Gastroesophageal sphincter (tissue), 4 donors: Measurements from ENCODE around the gene RYR2. TPM values are rescaled to one million over a fixed set of nuclear protein-coding genes. Genes with fewer than 3 reads are reported as not detected.

ENCODE experiments used
- ATAC-seq: fragments of 150-250 bp; one replicate; pipeline ENCODE4 v1.9.1; 2016; ENCODE audit warnings: mild to moderate bottlenecking, moderate library complexity
- H3K27ac ChIP-seq, 4 donors: fragments of 200-600 bp; sonication (generic) in 3 of 4; 1 replicate in 3 of 4; 2 replicates in 1 of 4; pipeline ENCODE4 v1.5.1; 2016 to 2019
- H3K27me3 ChIP-seq: fragments of 200-600 bp; sonication (generic); one replicate; pipeline ENCODE4 v1.5.1; 2019
- H3K36me3 ChIP-seq, 2 donors: fragments of 200-600 bp; sonication (generic); one replicate each; pipeline ENCODE4 v1.5.1; 2019; ENCODE audit warnings: control low read depth in 1 of 2
- H3K4me1 ChIP-seq, 3 donors: fragments of 200-600 bp; sonication (generic); 1 replicate in 2 of 3; 2 replicates in 1 of 3; pipeline ENCODE4 v1.5.1; 2016 to 2019; ENCODE audit warnings: control low read depth in 2 of 3
- H3K4me3 ChIP-seq, 2 donors: fragments of 200-600 bp; sonication (generic); one replicate each; pipeline ENCODE4 v1.5.1; 2019; ENCODE audit warnings: mild to moderate bottlenecking in 1 of 2, moderate library complexity in 1 of 2
- H3K9me3 ChIP-seq, 3 donors: fragments of 200-600 bp; sonication (generic); one replicate each; pipeline ENCODE4 v1.5.1; 2017 to 2019; ENCODE audit warnings: control low read depth in 2 of 3
- EP300 ChIP-seq: sonication (generic); formaldehyde crosslinking; IDR thresholded peaks from one replicate; pipeline ENCODE4 v1.6.1; 2017; ENCODE audit warnings: antibody characterized with exemption, mild to moderate bottlenecking
- POLR2A ChIP-seq, 2 donors: fragments of 450-650 bp; IDR thresholded peaks; one replicate each; pipeline ENCODE4 v1.6.1; 2017; ENCODE audit warnings: antibody characterized with exemption in 2 of 2, mild to moderate bottlenecking in 2 of 2, moderate library complexity in 1 of 2
- POLR2AphosphoS5 ChIP-seq: sonication (generic); formaldehyde crosslinking; IDR thresholded peaks from one replicate; pipeline ENCODE4 v1.6.1; 2017; ENCODE audit warnings: antibody characterized with exemption
- WGBS, 2 donors: methylation state at CpG; one replicate each; pipeline ENCODE4 v1.1.5; 2018; ENCODE audit warnings: low coverage in 1 of 2; 5-methylcytosine and 5-hydroxymethylcytosine counted together
- total RNA-seq, 4 donors: library from RNA; depleted of rRNA; stranded (reverse); fragments of >200 nt; gene quantifications; one replicate each; pipeline ENCODE4 v1.1.0, GENCODE V29; 2016
- TF ChIP-seq, protein P1 (sequence below), 4 experiments: fragments of 200-600 bp in 2 of 4; fragments of 450-650 bp in 2 of 4; sonication (generic) in 1 of 4; IDR thresholded peaks; one replicate each; pipeline ENCODE4 v1.5.1; 2017 to 2019; ENCODE audit warnings: antibody characterized with exemption in 4 of 4, mild to moderate bottlenecking in 2 of 4, moderate library complexity in 2 of 4

RYR2 gene
- total RNA-seq, 4 donors from 2014 or later, result 27.4 to 78.8 (median 42.7) TPM

DNA sequence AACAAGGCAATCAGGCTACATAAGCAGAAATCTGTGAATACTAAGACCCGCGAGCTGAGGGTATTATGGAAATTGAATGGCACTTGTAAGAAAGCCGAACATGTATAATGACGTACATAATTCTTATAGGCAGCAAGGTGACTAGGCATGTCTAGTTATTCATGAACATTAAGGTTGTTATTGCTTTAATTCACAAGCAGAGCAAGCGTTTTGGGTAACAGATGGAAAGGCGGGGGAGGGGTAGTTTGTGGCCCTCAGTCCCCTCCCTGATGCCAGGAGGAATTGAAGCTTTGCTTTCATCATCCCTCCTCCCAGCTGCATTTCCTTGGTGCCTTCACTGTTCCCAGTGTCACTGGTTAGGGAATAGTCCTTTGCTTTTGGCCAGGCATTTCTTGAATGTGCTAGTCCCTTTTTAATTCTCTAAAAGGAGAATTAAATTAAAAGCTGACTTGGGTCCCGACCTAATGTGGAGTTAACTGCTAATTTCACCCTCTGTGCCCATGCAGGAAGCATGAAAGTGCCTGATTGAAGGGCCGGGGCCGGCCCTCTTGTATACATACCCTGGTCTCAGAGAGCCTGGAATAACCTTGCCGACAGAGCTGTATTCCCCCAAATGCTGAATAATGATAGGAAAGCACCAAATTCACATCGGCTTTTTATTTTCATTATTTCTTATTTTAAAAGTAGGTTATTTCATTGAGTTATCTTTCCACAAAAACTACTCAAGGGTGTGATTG, 42.5 kb downstream of the RYR2 start:
- Histone ChIP-seq H3K9me3 (no peaks in the 10 kb centered on the region), H3K36me3 (no peaks in the 10 kb centered on the region), H3K27me3 (no peaks in the 10 kb centered on the region), H3K4me3 (no peak overlapping the region), H3K4me1 (peaks cover 0 to 30% (median 0%) of the 10 kb centered on the region in 3 donors), H3K27ac (no peak overlapping the region)
- no peak for ATAC-seq
- TF ChIP-seq POLR2AphosphoS5, result no peak
- no peak for TF ChIP-seq POLR2A (IDR thresholded peaks at IDR 0.05)
- TF ChIP-seq, protein P1, sequence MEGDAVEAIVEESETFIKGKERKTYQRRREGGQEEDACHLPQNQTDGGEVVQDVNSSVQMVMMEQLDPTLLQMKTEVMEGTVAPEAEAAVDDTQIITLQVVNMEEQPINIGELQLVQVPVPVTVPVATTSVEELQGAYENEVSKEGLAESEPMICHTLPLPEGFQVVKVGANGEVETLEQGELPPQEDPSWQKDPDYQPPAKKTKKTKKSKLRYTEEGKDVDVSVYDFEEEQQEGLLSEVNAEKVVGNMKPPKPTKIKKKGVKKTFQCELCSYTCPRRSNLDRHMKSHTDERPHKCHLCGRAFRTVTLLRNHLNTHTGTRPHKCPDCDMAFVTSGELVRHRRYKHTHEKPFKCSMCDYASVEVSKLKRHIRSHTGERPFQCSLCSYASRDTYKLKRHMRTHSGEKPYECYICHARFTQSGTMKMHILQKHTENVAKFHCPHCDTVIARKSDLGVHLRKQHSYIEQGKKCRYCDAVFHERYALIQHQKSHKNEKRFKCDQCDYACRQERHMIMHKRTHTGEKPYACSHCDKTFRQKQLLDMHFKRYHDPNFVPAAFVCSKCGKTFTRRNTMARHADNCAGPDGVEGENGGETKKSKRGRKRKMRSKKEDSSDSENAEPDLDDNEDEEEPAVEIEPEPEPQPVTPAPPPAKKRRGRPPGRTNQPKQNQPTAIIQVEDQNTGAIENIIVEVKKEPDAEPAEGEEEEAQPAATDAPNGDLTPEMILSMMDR (IDR thresholded peaks at IDR 0.05), result no peak
- TF ChIP-seq EP300, result no peak
- 73 to 85% methylated on average over 8 to 10 of the region's 11 CpGs for WGBS, 2 donors

DNA sequence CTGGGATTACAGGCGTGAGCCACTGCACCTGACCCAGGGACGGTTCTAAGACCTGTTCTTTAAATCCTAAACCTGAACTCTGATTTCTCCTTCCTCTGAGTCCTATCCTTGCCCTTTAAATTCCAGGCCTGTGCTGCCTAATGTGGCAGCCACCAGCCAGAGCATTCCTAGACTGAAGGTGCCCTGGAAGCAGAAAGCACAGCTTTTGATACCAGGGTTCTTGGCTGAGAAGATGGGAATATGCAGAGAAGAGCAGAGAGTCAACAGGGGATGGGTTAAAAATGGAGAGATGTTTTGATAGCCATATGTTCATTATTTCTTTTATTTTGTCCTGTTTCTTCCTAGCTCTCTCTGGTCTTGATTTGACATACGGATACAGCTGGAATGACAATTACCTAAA, 49.7 kb downstream of the RYR2 start:
- peaks cover 0 to 52% (median 7%) of the 10 kb centered on the region in 3 donors for H3K4me1 ChIP-seq
- no peak overlapping the region for H3K4me3 ChIP-seq
- WGBS, 2 donors, result 90 to 94% methylated on average over 1 to 3 of the region's 3 CpGs
- no peak for TF ChIP-seq POLR2AphosphoS5
- TF ChIP-seq, protein P1 (IDR thresholded peaks at IDR 0.05), result no peak
- no peak for TF ChIP-seq EP300
- no peak for TF ChIP-seq POLR2A (IDR thresholded peaks at IDR 0.05)
- H3K9me3 ChIP-seq, result no peaks in the 10 kb centered on the region
- no peaks in the 10 kb centered on the region for H3K27me3 ChIP-seq
- H3K27ac ChIP-seq, result no peak overlapping the region
- H3K36me3 ChIP-seq, result no peaks in the 10 kb centered on the region
- no peak for ATAC-seq

DNA sequence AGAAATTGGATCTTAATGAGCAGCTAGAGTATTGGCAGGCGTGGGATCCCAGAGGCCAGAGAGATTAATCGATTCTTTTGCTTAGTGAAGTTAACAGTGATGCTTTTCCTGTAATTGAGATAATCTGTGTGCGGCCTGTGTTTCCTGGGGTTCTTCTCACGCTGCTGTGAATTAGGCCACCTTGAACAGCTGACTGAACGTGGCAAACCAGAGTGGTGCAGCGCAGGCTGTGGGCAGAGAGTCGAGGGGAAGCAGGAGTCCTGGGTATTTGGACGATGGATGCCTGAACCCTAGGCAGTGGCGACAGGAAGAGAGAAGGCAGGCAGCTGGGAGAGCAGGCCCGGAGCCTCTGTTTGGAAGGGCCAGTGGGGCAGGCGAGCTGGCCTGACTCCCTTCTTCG, 51.7 kb downstream of the RYR2 start:
- peaks cover 0 to 52% (median 7%) of the 10 kb centered on the region in 3 donors for H3K4me1 ChIP-seq
- no peak overlapping the region for H3K4me3 ChIP-seq
- no peak for TF ChIP-seq POLR2AphosphoS5
- TF ChIP-seq, protein P1 (IDR thresholded peaks at IDR 0.05), result no peak
- no peak for TF ChIP-seq POLR2A (IDR thresholded peaks at IDR 0.05)
- TF ChIP-seq EP300, result no peak
- no peaks in the 10 kb centered on the region for H3K9me3 ChIP-seq
- no peaks in the 10 kb centered on the region for H3K36me3 ChIP-seq
- no peak for ATAC-seq
- H3K27ac ChIP-seq, result peak overlapping the region in 1 of 4 donors; percentile 23
- WGBS, 2 donors, result 80% methylated on average over 10 of the region's 12 CpGs; no CpG with 5 or more reads in 1 of the 2 donors
- H3K27me3 ChIP-seq, result no peaks in the 10 kb centered on the region

DNA sequence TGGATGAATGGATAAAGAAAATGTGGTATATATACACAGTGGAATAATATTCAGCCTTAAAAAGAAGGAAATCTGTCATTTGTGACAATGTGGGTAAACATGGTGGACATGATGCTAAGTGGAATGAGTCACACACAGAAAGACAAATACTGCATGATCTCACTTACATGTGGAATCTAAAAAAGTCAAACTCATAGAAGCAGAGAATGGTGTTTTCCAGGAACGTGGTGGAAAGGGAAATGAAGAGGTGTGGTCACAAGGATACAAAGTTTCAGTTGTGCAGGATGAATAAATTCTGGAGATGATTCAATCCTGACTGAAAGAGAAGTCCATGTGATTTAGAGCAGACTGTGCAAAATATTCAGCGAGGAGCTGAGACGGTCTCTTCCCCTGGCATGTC, 56.6 kb downstream of the RYR2 start:
- Histone ChIP-seq H3K36me3 (no peaks in the 10 kb centered on the region), H3K27me3 (no peaks in the 10 kb centered on the region), H3K9me3 (no peaks in the 10 kb centered on the region), H3K4me1 (peaks cover 0 to 32% (median 7%) of the 10 kb centered on the region in 3 donors), H3K27ac (peak overlapping the region in 2 of 4 donors; percentile 14 to 24), H3K4me3 (no peak overlapping the region)
- TF ChIP-seq POLR2AphosphoS5 (peak; percentile 83), EP300 (no peak)
- 25 to 28% methylated on average over 2 to 3 of the region's 3 CpGs for WGBS, 2 donors
- no peak for ATAC-seq

DNA sequence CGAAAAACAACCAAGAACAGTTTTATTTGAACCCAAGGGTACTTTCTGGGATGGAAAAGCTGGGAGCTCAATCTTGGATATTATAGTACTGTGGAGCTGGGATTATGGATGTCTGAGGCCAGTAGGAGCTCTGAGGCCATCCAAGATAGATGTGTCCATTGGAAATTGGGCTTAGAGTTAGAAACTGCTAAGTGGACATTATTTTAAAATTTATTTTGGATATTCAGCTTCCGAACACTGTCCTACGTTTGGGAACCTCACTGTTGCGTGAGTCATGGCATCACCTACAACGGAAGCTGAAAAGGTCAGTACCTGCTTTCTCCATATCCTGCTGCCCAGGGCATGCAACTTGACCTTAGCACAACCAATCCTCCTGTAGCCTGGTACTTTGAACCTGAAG, 61.0 kb downstream of the RYR2 start:
- WGBS, 2 donors, result 87 to 96% methylated on average over 5 of the region's 5 CpGs
- H3K27ac ChIP-seq, result no peak overlapping the region
- no peak for TF ChIP-seq EP300
- TF ChIP-seq, protein P1 (IDR thresholded peaks at IDR 0.05), result no peak
- TF ChIP-seq POLR2AphosphoS5, result no peak
- TF ChIP-seq POLR2A (IDR thresholded peaks at IDR 0.05), result no peak
- H3K27me3 ChIP-seq, result no peaks in the 10 kb centered on the region
- no peaks in the 10 kb centered on the region for H3K36me3 ChIP-seq
- peaks cover 0 to 11% (median 0%) of the 10 kb centered on the region in 3 donors for H3K4me1 ChIP-seq
- ATAC-seq, result no peak
- H3K4me3 ChIP-seq, result no peak overlapping the region
- H3K9me3 ChIP-seq, result no peaks in the 10 kb centered on the region
